Activated CD8-positive, alpha-beta memory T cell treated with anti-CD3 and anti-CD28 coated beads, Interleukin-2, amount 50 U/mL, for 1 hour (primary cell): ENCODE data around the gene USP12.

Source experiments
- DNase-seq: peaks from one replicate; pipeline ENCODE4 v3.0.0-alpha.2; 2020; ENCODE audit errors: extremely low read depth

USP12 gene

DNA sequence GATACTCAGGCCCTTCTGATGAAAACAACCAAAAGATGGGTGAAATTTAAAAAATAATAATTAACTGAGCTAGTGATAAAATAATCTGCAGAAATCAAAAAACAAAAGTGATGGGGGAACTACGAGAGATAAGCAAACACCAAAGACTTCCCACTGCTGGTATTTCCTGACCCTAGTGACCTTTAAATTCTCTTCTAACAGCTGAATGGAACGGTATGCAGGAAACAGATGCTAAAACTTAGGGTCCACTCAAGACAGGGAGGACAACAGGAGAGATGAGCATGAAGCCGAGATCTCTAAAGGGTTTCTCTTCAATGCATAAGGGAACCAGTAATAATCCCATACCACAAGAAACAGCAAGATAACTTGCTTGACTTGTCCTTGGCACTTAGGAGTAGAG is 50.8 kb downstream of the USP12 start:
- no peak for DNase-seq

DNA sequence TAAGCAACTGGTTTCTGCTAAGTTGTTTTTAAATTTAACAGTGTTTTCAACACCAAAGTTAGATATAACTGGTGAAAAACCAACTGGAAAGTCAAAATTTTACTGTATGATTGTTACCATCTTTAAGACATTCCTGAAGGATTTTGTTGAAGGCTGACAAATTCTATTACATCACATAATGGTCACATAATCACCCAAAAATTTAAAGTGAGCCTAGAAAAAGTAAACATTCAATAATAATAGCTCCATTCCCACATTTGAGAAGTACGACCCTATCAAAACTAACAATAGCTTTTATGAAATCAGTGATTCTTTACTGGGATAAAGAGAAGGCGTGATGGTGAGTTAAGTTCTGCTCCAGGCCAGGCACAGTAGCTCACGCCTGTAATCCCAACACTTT is 51.6 kb downstream of the USP12 start:
- no peak for DNase-seq

DNA sequence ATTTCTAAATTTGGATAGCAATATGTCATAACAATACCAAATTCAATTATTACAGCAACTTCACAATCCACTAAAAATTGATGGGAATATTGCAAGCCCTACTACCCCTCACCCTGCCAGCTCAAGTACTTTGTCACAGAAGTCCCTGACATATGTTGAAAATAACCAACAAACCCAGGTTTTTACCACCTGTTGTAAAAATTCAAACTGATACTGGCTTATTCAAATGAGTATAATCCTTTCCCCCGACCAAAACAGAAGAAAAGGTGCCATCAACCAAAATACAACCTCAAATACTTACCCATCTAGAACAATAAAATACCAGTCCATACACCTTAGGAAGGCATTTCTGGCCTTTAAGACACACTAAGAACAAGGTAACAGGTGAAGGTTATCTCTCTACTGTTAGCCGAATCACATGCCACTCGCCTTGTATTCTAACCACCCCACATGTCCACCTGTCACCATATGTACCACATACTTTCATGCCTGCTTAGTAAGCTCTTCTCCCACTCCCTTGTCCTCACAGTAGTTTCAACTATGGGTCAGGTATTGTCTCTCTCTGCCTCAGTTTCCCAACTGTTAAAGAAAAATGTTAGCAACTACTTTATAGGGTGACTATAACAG is 53.1 kb downstream of the USP12 start:
- no peak for DNase-seq

DNA sequence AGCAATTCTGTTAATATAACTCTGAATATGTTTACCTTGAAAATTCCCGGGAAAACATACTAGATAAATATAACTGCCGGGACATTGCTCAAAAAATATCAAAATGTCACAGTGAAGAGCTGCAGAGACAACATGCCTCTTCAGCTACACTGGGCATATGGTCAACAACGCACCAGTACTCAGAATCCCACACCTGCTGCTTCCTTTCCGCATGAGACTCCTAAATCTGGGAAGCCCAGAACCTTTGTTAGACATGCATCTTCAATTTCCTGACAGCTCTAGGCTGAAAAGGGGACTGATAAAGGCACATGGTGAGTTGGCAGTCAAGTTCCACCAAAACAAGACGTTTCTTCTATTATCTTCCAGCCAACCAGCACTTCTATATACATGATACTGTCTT is 53.7 kb downstream of the USP12 start:
- DNase-seq, result no peak

DNA sequence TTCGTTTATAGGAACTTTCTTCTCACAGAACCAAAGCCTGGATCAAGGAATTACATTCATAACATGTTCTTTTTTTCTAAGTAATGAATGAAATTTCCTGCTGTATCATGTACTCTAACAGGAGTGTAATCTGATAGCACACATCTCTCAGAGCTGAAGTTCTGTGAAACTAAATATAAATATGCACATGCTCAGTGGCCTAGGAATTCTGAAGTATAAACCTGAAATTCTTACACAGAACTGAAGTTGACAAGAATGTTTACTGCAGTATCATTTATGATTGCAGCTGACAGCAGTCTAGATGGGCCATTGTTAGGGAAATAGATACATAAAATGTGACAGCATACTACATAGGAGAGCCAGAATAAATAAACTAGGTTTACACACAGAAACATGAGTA is 54.5 kb downstream of the USP12 start:
- DNase-seq, result no peak

DNA sequence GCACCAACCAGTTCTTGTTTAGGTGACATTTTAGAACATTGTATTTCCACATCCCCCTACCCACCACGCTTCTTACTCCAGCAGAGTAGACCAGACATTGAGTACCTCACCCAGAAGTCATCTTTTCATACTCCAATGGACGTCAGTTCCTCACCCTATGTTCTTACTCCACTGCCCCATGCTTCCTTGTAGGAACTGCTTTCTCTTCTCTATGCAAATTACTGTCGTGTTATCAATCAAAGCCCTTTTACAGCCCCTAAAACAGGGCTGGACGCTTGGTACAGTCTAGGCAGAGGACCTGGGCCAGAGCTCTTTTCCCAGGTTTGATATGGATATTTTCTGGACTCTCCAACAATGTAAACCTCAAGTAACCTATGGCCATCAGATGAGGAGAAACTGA is 58.2 kb downstream of the USP12 start:
- DNase-seq, result no peak

DNA sequence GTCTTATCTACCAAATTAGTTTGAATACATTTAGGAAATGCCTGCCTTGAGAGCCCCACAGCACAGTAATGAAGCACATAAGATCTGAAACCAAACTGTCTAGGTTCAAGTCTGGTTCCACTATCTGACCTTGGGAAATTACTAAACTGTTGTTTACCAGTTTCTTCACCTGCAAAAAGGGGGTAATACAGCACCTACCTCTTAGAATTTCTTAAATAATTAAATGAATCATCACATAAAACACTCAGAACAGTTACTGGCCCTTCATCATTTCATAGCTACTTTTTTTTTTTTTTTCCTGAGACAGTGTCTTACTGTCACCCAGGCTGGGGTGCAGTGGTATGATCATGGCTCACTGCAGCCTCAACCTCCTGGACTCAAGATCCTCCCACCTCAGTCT is 59.6 kb downstream of the USP12 start:
- no peak for DNase-seq

DNA sequence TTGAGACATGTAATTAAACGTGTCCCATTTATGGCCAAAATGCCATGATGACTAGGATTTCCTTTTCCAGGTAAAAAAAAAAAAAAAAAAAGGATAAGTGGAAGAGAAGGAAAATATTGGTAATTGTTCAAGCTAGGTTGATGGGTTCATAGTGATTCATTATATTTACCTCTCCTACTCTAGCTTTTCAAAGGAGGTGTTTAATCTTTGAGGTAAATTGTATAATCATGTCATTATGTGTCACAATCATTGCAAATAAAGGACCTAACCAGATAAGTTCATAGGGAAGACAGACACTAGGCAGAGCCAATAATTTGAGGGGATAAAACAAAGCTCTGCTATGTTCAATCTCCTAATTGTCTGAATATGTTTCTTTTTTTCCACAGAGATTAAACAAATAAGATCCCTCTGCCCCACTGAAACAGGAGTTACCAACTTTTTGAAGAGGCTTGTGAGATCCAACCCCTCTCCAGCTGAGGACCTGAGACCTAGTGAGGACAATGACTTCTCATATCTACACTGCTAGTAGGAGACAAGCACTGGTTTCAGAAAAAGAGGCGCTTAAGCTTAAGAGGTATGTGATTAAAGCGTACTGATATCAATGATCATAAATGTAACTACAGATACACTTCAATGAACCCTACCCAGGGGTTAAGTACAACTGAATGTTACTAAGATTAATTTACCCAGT is 61.4 kb downstream of the USP12 start:
- DNase-seq, result no peak

DNA sequence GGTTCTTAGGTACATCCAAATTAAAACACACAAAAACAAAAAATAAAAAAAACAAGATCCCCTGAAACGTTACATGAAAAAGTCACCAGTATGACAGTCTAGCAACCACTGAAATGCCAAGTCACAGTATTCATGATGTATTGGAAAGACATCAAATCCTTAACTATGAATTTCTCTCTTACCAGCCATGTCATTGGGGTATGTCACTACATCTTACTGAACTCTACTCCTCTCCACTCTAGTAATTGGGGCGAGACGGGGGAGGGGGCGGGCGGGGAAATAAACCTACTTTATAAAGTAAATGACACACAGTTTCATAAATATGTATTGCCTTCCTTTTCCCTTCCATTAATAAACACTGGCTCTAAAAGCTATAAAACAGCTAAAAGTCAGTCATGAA is 65.5 kb downstream of the USP12 start:
- DNase-seq, result no peak

DNA sequence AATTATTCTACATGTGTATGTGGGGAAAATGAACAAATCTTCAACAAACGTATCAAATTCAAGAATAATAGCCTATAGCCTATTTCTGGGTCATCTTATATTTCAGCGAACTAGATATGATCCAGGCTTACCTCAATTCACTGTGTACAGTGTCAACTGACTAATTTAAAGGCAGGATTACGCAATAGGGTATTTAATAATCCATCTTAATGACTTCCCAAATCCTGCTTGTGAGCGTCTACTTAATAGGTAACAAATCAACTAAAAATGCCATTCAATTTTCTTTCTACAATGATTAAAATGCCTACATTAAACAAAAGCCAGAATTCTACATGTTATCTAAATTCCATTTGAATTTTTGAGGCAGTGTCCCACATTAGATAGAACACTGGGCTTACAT is 67.0 kb downstream of the USP12 start:
- DNase-seq, result no peak

DNA sequence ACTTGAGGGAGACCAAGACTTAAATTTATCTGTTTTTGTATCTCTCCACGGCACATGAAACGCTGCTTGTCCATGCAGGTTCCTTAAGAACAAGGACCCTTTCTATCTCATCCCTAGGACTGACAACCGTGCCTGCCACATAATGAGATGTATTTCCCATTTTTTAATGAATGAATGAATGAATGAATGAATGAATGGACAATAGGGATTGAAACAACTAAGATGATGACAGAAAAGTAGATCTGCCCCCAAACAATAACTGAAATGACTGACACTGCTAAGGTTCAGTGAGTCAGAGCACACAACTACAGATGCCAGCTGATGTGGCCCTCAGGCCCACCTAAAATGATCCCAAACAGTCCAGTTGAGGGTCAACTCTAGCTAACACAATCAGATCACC is 69.8 kb downstream of the USP12 start:
- no peak for DNase-seq

DNA sequence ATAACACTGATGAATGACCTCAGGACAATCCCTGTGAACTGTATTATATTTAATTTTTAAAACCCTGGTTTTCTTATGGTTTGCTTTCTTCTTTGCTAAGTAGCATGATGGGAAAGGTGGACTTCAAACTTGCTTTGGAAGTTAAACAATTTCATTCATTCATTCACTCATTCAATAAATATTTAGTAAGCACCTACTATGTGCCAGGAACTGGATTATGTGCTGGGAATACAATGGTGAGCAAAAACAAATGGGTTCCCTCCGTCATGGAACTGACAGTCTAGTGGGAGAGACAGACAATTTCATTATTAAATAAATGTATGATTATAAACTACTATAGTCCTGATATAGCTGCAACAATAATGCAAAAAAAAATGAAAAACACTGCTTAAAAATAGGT is 70.3 kb downstream of the USP12 start:
- DNase-seq, result no peak

DNA sequence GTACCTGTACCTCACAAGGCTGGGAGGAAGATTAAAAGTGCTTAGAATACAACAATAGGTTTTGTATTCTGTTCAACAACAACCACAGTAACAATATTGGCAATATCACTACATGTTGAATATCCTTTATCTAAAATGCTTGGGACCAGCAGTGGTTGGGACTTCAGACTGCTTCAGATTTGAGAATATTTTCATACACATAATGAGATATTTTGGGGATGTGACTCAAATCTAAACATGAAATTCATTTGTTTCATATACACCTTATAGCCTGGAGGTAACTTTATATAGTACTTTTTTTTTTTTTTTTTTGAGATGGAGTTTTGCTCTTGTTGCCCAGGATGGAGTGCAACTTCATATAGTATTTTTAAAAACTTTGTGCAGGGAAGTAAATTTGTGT is 73.9 kb downstream of the USP12 start:
- DNase-seq, result no peak

DNA sequence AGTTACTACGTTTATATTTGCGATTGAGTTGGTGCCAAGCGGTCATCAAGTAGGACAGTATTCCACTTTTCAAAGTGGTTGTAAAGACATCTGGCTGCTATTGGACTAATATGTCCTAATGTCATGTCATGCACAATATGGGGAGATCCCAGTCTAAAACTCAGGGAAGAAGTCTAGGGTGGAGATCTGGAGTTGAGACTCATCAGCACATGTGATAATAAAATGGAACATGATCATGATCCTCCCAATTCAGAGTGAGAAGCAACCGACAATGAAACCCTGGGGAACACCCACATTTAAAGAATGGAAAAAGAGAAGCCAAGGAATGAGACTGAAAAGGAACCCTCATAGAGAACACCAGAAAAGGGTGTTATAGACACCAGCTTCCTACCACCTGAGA is 80.2 kb downstream of the USP12 start:
- no peak for DNase-seq

DNA sequence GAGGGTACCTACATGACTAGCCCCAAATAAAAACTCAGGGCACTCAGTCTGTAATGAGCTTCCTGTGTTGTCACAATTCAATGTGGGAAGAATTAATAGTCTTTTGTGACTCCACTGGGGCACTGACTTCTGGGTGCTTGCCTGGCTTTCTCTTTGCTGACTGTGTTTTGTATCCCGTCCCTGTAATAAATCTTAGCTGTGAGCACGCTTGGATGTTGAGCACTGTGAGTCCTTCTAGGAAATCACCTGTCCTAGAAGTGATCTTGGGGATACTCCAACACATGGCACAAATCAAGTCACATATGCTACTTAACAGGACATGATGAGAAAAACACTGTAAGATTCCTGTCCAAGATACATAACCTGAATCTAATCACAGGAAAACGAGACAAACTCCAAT is 83.0 kb downstream of the USP12 start:
- no peak for DNase-seq

DNA sequence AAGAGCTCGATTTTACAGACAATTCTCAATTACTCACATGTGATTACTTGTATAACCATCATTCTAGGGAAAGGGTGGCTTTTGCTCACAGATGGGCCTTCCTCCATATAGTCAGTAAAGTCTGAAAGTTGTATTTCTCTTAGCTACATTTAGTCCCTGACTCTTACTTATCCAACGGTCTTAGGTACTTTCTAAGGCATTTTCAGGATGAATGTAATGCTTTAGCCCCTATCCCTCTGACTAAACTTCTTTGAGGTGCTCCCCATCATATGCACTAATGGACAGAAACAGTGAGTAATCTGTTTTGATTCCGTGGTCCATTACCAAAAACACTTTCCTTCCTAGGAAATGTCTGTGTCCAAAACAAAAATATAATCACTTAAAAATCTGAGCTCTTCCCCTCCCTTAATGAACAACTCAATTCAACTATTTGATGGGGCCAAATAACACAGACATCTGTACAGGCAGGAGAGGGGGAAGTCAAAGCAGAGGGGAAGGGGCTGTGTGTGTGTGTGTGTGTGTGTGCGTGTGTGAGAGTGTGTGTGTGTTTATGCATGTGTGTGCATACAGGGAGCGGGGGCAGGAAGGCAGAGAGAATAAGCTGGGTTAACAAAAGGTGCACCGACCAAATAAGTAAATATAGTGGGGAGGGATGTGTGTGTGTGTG is 84.9 kb downstream of the USP12 start:
- DNase-seq, result no peak

DNA sequence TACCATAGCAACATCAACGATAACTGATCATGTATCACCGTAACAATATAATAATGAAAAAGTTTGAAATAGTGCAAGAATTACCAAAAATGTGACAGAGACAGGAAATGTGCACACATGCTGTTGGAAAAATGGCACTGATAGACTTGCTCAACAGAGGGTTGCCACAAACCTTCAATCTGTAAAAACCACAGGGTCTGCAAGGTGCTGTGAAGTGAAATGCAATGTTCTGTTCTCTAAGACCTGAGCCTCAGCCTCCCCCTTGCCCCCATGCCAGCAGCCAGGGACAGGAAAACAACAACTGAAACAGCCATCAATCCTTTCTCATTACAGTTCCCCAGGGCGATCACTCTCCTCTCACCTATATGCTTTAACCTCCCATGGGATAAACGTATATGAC is 88.4 kb downstream of the USP12 start:
- no peak for DNase-seq

DNA sequence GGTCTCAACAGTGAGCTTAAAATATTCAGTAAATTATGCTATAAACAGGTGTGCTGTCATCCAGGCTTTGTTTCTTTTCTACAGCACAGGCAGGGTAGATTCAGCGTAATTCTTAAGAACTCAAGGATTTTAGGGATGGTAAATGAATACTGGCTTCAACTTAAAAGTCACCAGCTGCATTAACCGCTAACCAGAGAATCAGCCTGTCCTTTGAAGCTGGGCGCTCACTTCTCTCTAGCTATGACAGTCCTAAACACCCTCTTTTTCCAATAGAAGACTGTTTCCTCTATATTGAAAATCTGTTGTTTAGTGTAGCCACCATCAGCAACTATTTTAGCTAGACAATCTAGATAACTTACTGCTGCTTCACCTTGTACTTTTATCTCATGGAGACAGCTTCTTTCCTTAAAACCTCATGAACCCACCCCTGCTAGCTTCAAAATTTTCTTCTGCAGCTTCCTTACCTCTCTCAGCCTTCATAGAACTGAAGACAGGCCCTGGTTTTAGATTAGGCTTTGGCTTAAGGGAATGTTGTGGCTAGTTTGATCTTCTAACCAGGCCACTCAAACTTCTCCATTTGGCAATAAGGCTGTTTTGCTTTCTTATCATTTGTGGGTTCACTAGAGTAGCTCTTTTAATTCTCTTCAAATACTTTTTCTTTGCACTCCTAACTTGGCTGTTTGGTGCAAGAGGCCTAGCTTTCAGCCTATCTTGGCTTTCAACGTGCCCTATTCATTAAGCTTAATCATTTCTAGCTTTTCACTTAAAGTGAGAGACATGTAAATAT is 89.5 kb downstream of the USP12 start:
- no peak for DNase-seq

DNA sequence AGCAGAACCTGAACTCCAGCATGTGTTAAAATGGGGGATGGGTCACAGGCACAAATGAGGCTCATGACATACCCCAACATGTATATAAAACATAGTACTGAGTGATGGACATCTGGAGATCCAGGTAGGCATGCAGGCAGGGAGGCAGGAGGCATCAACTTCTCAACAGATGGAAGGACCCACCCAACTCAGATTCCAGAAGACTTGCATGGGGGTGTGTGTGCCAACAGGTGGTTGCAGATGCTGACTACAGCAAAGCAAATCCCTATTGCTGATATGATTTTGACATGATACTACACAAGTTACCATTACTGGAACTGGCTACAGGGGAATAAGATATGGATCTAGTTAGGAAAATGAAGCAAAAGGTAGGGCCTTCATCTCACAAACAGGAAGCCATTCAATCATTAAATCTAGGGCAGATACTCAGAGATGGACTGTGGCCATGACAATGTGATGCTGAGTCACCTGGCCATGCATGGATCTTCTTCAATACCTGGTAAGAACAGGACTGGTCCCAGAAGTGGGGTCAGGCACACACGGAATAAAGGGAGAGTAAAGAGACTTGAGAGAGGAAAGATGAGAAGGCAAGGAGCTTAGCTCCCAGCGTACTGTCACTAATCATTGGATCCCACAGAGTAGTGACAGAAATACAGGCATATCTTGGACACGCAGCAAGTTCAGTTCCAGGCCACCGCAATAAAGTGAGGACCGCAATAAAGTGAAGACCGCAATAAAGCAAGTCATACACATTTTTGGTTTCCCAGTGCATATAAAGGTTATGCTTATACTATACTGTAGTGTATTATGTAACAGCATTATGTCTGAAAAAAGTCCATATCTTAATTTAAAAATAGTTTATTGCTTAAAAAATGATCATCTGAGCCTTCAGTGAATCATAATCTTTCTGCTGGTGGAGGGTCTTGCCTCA is 91.3 kb downstream of the USP12 start:
- DNase-seq, result no peak

DNA sequence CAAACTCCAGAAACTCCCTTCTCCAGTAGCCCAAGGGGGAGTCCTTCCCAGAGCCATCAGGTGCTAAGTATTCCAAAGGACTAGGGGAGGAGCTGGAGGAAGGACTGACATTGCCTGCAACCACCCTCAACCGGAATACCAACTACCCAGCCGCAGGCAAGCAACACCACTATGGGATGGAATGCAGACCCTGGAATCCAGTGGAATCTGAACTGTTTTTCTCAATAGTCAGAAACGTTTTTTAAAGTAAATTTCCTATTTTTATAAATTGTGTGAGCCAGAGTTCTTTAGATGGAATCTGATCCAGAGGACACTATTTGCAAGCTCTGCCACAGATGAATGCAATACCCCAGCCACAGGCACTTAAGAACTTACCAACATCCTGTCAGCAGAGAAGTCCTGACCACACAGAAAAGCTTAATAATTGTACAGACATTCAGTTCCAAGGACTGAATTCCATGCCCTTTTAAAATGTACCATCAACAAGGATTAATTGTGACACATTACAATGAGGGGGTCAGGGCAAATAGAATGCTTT is 92.1 kb downstream of the USP12 start:
- no peak for DNase-seq

DNA sequence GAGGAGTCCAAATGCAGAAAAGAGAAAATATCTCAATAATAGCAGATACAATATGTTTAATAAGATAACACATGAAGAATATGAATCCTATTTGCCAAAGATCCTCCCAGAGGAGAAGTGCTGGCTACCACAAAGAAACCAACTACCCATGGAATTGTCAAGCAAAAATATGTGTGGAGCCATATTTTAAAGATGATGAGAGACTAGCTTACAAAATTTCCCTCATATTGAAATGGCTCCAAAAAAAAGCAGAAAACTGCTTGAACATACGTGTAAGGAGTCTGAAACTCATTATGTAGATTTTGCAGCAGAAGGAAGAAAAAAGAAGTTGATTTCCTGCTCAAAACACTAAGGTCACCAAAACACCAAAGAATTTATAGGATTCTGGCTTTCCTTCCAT is 94.2 kb downstream of the USP12 start:
- DNase-seq, result no peak
